Omental fat pad (tissue), 4 donors: Measurements from ENCODE around the gene HDAC5. TPM values are rescaled to one million over a fixed set of nuclear protein-coding genes. Genes with fewer than 3 reads are reported as not detected.

Source experiments
- ATAC-seq: fragments of 150-250 bp; one replicate; pipeline ENCODE4 v1.9.1; 2016; ENCODE audit warnings: mild to moderate bottlenecking, moderate library complexity; ENCODE audit not compliant: low FRiP score
- DNase-seq: peaks from one replicate; pipeline ENCODE4 v3.0.0-alpha.2; 2019; ENCODE audit warnings: low spot score
- total RNA-seq, 4 donors: library from RNA; depleted of rRNA; stranded (reverse); fragments of >200 nt; gene quantifications; one replicate each; pipeline ENCODE4 v1.1.0, GENCODE V29; 2016
- TF ChIP-seq, protein P1 (sequence below), 3 donors: fragments of 450-650 bp; IDR thresholded peaks; one replicate each; pipeline ENCODE4 v1.5.1; 2016 to 2017; ENCODE audit warnings: antibody characterized with exemption in 3 of 3, mild to moderate bottlenecking in 3 of 3, moderate library complexity in 2 of 3

HDAC5 gene
- total RNA-seq, 4 donors from 2014 or later, result 52.5 to 91.9 (median 62.4) TPM

DNA sequence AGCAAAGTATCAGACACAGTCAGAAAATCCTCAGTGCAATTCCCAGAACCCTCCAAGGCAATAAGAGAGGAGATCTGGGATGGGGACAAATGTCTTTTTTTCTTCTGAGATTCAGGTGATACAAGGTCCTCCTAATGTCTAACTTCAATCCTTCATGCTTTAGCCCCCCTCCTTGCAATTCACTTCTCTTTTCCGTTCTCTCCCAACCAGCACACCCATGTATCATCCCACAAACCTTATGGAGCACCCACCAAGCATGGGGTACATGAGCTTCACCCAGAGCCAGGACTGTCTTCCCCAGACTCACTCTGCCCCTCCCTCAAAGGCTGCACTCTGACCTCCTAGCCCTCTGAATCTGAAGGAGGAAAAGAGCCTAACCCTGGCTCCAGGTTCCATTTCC is 10.1 kb downstream of the HDAC5 start:
- TF ChIP-seq, protein P1, sequence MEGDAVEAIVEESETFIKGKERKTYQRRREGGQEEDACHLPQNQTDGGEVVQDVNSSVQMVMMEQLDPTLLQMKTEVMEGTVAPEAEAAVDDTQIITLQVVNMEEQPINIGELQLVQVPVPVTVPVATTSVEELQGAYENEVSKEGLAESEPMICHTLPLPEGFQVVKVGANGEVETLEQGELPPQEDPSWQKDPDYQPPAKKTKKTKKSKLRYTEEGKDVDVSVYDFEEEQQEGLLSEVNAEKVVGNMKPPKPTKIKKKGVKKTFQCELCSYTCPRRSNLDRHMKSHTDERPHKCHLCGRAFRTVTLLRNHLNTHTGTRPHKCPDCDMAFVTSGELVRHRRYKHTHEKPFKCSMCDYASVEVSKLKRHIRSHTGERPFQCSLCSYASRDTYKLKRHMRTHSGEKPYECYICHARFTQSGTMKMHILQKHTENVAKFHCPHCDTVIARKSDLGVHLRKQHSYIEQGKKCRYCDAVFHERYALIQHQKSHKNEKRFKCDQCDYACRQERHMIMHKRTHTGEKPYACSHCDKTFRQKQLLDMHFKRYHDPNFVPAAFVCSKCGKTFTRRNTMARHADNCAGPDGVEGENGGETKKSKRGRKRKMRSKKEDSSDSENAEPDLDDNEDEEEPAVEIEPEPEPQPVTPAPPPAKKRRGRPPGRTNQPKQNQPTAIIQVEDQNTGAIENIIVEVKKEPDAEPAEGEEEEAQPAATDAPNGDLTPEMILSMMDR (IDR thresholded peaks at IDR 0.05), result no peak
- ATAC-seq (no peak), DNase-seq (no peak)

DNA sequence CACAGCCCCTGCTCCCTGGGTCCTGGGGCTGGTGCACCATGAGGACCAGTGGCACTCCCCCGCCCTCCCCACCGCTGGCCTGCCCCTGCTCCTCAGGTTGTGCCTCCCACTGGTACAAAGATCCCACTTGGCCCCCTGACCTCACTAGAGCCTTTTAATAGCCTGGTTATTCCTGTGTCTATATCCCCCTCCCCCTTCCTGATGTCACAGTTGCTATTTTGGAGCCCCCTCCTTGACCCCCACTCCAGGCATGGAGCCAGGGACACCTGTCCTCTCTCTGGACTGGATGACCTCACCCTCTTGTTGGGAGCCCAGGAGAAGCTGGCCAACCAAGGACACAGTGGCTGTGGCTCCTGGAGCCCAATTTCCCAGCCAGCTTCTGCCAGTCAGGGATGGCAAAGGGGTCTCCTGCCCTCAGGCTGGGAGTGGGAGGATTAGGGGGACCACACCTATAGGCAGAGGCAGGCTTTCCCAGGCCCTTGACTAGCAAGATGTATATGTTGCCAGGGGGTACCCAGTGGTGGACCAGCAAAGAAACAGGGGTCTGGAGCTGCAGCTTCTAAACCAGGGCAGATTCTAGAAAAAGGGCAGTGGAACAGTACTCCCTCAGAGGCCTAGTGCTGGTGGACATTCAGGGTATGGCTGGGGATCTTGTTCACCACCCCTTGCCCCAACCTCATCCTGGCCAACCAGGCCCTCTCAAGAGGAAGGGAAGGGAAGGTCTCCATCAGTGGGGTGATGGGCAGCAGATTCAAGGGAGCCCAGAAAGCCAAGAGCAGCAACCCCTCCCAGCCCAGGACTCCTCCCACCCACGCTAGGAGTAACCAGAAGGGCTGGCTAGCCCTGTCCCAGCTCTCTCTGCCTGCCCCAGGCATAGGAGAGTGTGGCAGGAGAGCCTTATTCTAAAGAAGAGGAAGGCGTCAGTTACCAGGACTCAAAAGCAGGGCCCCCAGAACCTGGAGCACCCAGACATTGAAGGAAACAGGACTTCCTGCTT is 10.9 kb downstream of the HDAC5 start:
- TF ChIP-seq, protein P1 (IDR thresholded peaks at IDR 0.05), result no peak
- DNase-seq, result no peak
- ATAC-seq, result no peak

DNA sequence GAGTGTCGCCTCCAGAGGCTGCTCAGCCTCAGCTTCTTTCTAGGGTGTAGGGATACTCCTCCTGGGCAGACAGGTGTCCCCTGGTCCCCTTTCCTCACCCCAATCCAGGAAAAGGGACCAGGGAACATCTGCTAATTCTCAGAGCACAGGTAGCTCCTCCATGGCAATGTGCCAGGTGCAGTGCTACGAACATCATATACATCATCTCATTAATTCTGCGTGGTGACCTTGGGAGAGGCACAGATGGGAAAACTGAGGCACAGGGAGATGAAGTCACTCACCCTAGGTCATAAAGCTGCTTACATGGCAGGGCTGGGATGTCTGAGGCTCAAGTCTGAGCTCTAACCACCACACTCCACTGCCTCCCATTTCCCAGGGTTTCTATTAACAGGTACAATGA is 11.7 kb downstream of the HDAC5 start:
- TF ChIP-seq, protein P1 (IDR thresholded peaks at IDR 0.05), result no peak
- DNase-seq (no peak), ATAC-seq (no peak)

DNA sequence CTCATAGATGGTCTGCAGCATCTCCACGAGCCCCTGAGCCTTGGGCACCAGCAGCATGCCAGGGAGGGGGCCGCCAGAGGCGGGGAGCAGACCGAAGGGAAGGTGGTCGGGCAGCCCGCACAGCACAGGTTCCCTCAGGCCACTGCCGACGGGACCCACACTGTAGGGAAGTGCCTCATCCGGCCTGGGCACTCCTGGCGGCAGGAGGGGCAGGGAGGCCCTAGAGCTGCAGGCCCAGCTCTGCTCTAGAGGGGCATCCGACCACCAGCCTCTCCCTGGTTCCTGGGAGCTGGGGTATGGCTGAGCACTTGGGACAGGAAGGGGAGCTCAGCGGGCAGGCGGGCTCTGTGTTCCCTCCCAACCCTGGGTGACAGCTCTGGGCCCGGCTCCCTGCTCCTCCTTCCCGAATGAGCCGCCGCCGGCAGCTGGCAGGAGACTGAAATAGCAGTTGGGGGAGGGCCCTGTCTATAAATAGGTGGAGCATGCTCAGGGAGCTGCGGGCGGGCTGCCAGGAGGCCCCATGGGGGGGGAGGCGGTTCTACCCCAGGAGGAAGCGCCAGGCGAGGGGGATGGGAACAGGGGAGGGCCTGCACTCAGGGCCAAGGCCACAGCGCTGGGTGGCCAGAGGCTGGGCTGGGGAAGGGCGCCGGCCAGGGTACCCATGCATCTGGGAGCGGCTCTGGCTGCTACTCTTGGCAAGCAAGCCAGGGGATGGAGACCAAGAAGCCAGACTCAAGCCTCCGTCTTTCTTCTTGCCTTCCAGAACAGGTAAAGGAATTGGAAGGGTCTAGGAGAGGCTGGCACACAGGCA is 12.4 kb downstream of the HDAC5 start:
- DNase-seq, result peak; percentile 81
- TF ChIP-seq, protein P1 (IDR thresholded peaks at IDR 0.05), result no peak
- ATAC-seq, result peak; percentile 76

DNA sequence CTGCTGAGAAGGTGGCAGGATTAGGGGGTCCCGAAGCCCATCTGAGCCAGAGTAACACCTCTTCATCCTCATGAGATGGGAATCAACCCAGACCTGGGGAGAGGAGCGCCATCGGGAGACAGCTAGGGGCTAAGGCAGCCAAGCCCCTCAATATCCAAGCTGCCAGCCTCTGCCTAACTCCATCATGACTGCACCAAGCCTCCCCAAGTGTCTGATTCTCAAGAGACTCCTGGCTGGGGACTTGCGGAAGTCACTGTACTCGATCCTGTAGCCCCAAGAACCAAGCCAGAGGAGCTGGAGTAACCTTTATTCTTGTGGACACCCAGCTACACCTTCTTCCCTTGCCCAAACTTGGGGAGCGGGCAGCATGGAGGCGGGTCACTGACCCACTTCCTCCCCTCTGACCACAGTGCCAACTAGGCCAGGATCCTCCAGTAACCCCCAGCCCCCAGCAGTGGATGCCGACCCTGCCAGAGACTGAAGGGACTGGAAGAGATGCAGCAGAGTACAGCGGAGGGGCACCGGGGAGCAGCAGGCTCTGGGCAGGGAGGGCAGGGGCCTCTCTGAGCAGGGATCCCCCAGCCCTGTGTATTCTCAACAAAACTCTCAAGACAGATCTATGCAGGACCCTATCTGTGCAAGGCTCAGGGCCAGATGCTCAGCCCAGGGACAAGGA is 13.3 kb downstream of the HDAC5 start:
- TF ChIP-seq, protein P1 (IDR thresholded peaks at IDR 0.05), result no peak
- DNase-seq (no peak), ATAC-seq (no peak)

DNA sequence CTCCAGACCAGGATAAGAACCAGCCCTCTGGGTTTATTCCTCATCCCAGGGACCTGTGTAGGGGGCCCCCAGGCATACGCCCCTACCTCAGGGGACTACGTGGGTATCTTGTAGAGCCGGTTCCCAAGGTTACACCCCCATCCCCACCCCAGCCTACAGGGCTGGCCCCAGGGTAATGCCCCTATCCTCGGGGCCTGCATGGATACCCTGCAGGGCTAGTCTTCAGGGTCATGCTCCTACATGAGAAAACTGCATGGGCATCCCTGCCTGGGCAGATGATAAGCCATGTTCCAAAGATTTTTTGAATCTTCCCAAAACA is 14.2 kb downstream of the HDAC5 start:
- TF ChIP-seq, protein P1 (IDR thresholded peaks at IDR 0.05), result no peak
- DNase-seq (no peak), ATAC-seq (no peak)
